Glutamatergic neuron (in vitro differentiated cells): Measurements from ENCODE around the gene VAV2. TPM values are rescaled to one million over a fixed set of nuclear protein-coding genes. Genes with fewer than 3 reads are reported as not detected.

Source experiments
- DNase-seq: peaks from one replicate; pipeline ENCODE4 v3.0.0; 2022
- H3K27ac Mint-ChIP-seq: one replicate; pipeline ENCODE4 v1.8.0; 2020; ENCODE audit warnings: mild to moderate bottlenecking, mixed read lengths, inconsistent platforms; ENCODE audit not compliant: unreplicated experiment
- H3K27me3 Mint-ChIP-seq: one replicate; pipeline ENCODE4 v1.8.0; 2020; ENCODE audit warnings: mild to moderate bottlenecking, moderate library complexity, mixed read lengths, inconsistent platforms; ENCODE audit not compliant: unreplicated experiment
- H3K36me3 Mint-ChIP-seq: one replicate; pipeline ENCODE4 v1.8.0; 2020; ENCODE audit warnings: mild to moderate bottlenecking, mixed read lengths, inconsistent platforms; ENCODE audit not compliant: unreplicated experiment
- H3K4me1 Mint-ChIP-seq: one replicate; pipeline ENCODE4 v1.8.0; 2020; ENCODE audit warnings: mild to moderate bottlenecking, low read depth, mixed read lengths, inconsistent platforms; ENCODE audit not compliant: unreplicated experiment
- H3K4me3 Mint-ChIP-seq: one replicate; pipeline ENCODE4 v1.8.0; 2020; ENCODE audit warnings: mild to moderate bottlenecking, mixed read lengths, inconsistent platforms; ENCODE audit not compliant: unreplicated experiment
- H3K9me3 Mint-ChIP-seq: one replicate; pipeline ENCODE4 v1.8.0; 2020; ENCODE audit warnings: mild to moderate bottlenecking, moderate library complexity, mixed read lengths, inconsistent platforms; ENCODE audit not compliant: unreplicated experiment
- total RNA-seq: library from RNA; stranded (reverse); fragmentation: NEBNext Ultra II Directional; extraction: Animal tissue kit (Norgen Biotek cat#: 25700); gene quantifications from one replicate; pipeline ENCODE4 v1.2.1, GENCODE V29; 2021; ENCODE audit not compliant: unreplicated experiment
- TF ChIP-seq, protein P1 (sequence below): fragments of 200-600 bp; sonication (generic); IDR thresholded peaks from one replicate; pipeline ENCODE4 v1.5.0; 2021; ENCODE audit not compliant: partially characterized antibody, unreplicated experiment

VAV2 gene
- total RNA-seq, 1 donor from 2014 or later, result 270 TPM

DNA sequence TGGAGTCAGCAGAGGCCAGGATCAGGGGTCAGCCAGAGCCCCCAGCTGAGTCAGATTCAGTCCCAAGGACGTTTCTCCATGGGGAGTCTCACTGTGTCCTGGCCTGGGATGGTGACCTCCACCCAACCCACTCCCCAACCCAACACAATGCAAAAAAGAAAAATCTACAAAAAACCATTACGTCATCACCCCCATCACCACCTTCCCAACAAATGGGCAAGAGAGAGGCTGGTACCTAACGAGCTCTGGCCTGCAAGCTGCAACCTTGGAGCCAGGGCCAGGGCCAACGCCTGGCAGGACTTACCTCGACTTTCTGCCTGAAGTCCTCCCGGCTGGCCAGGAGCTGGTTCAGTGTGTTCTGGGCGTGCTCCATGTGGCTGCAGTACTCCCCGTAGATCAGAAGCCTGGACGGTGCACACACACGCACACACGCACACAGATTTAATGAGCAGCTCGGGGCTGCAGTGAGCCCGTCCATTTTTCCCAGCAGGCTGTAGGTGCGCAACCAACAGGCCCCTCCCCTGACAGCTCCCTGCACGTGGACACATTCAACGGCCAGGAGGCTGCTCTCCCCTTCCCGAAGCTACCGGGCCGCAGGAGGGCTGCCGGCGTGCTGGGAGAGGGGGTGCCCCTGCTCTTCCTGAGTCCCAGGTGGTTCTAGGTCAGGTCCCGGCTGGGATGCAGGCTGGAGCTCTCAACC is 194.6 kb downstream of the VAV2 start:
- Mint-ChIP-seq H3K27me3 (peaks cover 28% of the 10 kb centered on the region), H3K36me3 (peaks cover 4% of the 10 kb centered on the region), H3K4me1 (peaks cover 32% of the 10 kb centered on the region), H3K27ac (no peak overlapping the region), H3K9me3 (peaks cover 38% of the 10 kb centered on the region), H3K4me3 (no peak overlapping the region)
- no peak for DNase-seq
- TF ChIP-seq, protein P1, sequence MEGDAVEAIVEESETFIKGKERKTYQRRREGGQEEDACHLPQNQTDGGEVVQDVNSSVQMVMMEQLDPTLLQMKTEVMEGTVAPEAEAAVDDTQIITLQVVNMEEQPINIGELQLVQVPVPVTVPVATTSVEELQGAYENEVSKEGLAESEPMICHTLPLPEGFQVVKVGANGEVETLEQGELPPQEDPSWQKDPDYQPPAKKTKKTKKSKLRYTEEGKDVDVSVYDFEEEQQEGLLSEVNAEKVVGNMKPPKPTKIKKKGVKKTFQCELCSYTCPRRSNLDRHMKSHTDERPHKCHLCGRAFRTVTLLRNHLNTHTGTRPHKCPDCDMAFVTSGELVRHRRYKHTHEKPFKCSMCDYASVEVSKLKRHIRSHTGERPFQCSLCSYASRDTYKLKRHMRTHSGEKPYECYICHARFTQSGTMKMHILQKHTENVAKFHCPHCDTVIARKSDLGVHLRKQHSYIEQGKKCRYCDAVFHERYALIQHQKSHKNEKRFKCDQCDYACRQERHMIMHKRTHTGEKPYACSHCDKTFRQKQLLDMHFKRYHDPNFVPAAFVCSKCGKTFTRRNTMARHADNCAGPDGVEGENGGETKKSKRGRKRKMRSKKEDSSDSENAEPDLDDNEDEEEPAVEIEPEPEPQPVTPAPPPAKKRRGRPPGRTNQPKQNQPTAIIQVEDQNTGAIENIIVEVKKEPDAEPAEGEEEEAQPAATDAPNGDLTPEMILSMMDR, result no peak

DNA sequence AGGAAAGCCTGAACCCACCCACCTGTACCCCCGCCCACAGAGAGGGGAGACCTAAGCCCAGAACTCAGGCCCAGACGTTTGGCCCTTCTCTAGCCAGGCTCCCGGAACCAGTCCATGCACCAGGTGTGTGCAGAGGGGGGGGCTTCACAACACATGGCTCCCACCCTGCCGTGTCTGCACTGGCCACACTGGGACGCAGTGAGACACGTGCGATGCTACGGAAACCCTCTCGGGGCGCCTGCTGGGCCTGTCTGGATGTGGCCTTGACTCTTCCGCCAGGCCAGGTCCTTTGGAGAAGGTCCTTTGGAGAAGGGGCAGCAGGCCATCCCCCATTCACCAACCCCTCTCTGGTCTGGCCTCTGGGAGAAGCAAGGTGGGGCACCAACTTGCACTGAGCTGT is 195.6 kb downstream of the VAV2 start:
- no peak for DNase-seq
- Mint-ChIP-seq H3K4me1 (peaks cover 24% of the 10 kb centered on the region), H3K36me3 (peaks cover 4% of the 10 kb centered on the region), H3K9me3 (peaks cover 34% of the 10 kb centered on the region), H3K4me3 (no peak overlapping the region), H3K27ac (no peak overlapping the region), H3K27me3 (peaks cover 28% of the 10 kb centered on the region)
- TF ChIP-seq, protein P1, result no peak

DNA sequence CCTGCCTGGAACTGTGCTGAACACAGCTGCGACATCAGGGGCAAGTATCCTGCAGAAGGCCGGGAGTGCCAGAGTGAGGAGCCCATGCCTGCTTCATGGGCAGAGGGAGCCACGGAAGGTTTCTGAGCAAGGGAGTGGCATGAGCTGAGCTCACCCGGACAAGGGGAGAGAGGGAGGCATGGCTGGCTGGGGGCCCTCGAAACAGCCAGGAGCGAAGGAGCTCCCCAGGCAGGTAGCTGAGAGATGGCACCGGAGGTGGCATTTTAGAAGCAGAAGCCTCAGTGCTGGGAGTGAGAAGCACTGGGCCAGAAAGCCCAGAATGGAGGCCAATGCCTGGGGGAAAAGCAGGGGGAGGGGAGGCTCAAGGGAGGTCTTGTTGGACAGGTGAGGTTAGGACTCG is 197.1 kb downstream of the VAV2 start:
- peaks cover 32% of the 10 kb centered on the region for H3K9me3 Mint-ChIP-seq
- H3K4me3 Mint-ChIP-seq, result no peak overlapping the region
- no peak for DNase-seq
- H3K36me3 Mint-ChIP-seq, result peaks cover 4% of the 10 kb centered on the region
- H3K4me1 Mint-ChIP-seq, result peaks cover 26% of the 10 kb centered on the region
- TF ChIP-seq, protein P1, result no peak
- H3K27ac Mint-ChIP-seq, result no peak overlapping the region
- peaks cover 33% of the 10 kb centered on the region for H3K27me3 Mint-ChIP-seq

DNA sequence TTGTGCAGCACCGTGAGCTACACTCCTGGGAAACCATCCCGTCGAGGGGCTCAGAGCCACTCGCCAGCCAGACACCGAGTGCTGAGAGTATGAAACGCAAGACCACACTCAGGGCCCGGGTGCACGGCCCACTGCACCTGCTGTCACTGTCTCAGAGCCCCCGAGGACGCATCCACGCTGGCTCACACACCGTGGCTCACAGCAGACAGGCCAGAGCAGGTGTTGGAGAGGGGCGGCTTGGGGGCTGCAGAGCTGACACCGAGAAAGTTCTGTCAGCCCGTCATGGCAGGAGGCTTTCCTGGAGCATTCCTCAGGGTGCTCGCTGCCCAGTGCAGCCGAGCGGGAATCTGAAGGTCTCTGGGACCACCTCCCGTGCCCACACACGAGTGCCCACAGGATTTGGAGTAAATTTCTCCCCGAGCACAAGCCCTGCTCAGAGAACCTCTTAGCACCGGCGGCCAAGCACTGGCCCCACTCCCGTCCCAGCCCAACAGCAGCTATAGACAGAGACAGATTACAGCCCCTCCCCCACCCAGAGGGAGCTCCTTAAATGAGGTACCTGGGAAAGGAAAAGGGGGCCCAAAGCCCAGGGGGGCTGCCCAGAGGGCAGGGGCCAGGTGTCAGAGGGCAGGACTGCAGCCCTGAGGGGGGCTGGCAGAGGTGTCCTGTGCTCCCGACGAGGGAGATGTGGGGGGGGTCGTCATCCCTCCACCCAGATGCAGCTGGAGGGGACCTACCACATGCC is 197.9 kb downstream of the VAV2 start:
- Mint-ChIP-seq H3K9me3 (peaks cover 28% of the 10 kb centered on the region), H3K36me3 (peaks cover 4% of the 10 kb centered on the region), H3K4me3 (no peak overlapping the region), H3K27me3 (peaks cover 34% of the 10 kb centered on the region), H3K27ac (no peak overlapping the region), H3K4me1 (peaks cover 21% of the 10 kb centered on the region)
- DNase-seq, result no peak
- TF ChIP-seq, protein P1, result no peak

DNA sequence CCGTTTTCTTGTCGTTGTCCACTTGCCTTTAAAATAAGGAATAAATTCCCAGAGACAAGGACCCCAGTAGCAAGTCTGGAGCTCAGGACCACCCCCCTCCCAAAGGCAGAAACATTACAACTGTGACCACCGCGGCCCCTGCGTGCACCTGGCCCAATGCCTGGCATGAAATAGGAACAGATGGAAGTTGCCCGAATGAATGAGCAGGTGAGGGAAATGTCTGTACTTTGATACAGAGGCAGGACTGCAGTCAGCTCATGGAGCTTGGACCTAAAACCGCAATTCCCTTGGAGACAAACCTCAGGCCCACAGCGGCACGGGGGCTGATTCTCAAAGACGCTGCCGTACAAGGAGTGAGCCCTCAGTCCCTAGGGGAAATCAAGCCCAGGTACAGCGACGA is 198.7 kb downstream of the VAV2 start:
- peaks cover 33% of the 10 kb centered on the region for H3K9me3 Mint-ChIP-seq
- peaks cover 4% of the 10 kb centered on the region for H3K36me3 Mint-ChIP-seq
- TF ChIP-seq, protein P1, result no peak
- H3K4me3 Mint-ChIP-seq, result no peak overlapping the region
- H3K4me1 Mint-ChIP-seq, result peaks cover 23% of the 10 kb centered on the region
- H3K27ac Mint-ChIP-seq, result peak overlapping the region; percentile 17
- no peak for DNase-seq
- peaks cover 36% of the 10 kb centered on the region for H3K27me3 Mint-ChIP-seq
